ENCODE results near the gene MRPS15. TPM values are rescaled to one million over a fixed set of nuclear protein-coding genes. Genes with fewer than 3 reads are reported as not detected.
"Not testable (repeated sequence)": the region's sequence is repeated elsewhere in the genome, so short reads cannot be mapped to it uniquely, and the experiment has no call there.

The MRPS15 gene
- total RNA-seq, 1 donor from 2014 or later: 47.4 TPM

DNA sequence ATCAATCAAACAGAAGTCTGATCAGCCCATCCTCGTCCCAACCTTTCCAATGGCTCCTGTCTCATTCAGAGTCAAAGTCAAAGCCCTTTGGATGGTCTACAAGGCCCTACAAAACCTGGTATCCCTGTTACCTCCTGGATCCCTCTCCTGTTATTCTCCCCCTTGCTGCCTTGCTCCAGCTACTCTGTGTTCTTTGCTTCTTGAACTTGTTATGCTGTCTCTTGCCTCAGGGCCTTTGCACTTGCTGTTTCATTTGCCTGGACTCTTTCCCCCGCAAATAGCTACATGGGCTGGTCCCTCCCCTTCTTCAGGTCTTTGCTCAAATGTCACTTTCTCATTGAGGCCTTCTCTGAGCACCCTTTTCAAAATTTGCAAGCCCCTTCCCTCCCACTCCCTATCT is 19.9 kb upstream of the MRPS15 start:
- no peak for DNase-seq (ENCODE audit: low spot score)

DNA sequence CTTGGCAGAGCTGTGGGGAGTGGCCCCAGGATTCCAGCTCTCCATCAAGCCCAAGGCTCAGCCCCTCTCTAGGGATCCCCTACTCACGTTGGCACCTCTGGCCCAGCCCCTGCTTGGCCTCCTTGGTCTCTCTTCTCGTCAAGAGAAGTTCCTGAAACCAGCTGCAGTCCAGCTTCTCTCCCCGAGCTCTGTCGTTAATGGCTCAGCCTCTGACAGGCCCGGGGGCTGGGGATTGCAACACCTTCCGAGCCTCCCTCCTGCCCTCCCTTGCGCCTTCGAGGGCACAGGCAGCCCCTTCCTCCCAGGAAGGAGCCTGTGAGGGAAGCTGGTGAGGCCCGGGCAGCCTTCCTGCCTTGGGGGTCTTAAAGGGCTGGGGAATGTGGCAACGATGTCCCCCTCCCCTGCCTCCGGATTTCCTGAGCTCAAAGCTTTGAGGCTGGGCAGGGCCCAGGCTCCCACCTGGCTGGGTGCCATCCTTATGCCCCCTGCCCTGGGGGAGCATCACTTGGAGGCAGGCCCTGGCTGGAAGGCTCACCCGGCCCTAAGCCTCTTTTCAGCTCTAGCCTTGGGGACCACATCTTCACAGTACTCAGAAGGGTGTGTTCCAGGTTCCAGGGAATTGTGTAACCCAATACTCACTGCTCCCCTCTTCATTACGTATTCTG is 18.7 kb upstream of the MRPS15 start, which contains the start of gene CSF3R:
Gene CSF3R, minus strand, starts transcription at position 190 of the 665 bp plus-strand sequence. CDS start 3,417 bp downstream, outside the sequence.
- DNase-seq (ENCODE audit: low spot score): no peak

- DNase-seq (ENCODE audit: low spot score): no peak
These were observed 17.9 kb upstream of the MRPS15 start for GRCh38 chr1:36481771-36482723.

DNA sequence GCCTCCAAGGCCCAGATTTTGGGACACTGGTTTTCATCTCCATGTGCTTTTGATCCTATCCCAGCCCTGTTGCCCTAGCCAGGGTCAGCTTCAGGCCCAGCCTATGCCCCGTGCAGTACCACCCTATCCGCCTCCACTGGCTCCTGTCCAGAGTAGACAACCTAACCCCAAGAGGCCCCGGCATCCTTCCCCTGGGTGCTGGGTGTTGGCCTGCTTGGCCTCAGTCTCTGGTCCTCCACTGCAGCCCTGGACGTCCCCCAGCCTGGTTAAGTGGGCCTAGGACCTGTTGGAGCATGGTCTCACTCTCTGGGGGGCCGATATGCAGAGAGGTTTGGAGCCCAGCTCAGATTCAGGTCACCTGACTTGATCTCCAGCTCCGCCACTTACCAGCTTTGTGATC is 16.9 kb upstream of the MRPS15 start:
- no peak for DNase-seq (ENCODE audit: low spot score)

GRCh38 chr1:36480161-36480560 is 16.0 kb upstream of the MRPS15 start:
- no peak for DNase-seq (ENCODE audit: low spot score)

GRCh38 chr1:36479505-36480051 is 15.4 kb upstream of the MRPS15 start:
- no peak for DNase-seq (ENCODE audit: low spot score)

- not testable (repeated sequence) for DNase-seq (ENCODE audit: low spot score)
These were observed 13.4 kb upstream of the MRPS15 start for GRCh38 chr1:36477615-36478014.

DNA sequence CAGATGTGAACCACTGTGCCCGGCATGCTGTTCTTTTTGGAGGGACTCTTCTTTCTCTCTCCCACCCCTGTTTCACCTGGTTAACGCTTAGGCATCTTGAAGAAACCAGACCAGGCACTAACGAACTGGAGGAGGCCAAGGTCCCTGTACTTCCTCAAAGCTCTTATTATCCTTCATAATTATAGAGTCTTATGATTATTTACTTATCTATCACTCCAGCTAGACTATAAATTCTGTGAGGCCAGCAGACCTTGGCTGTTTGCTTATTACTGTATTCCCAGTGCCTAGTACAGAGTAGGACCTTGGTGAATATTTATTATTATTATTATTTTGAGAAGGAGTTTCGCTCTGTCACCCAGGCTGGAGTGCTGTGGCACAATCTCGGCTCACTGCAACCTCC is 12.8 kb upstream of the MRPS15 start:
- no peak for DNase-seq (ENCODE audit: low spot score)

- DNase-seq (ENCODE audit: low spot score): no peak
These were observed 11.9 kb upstream of the MRPS15 start for GRCh38 chr1:36475910-36476604.

DNA sequence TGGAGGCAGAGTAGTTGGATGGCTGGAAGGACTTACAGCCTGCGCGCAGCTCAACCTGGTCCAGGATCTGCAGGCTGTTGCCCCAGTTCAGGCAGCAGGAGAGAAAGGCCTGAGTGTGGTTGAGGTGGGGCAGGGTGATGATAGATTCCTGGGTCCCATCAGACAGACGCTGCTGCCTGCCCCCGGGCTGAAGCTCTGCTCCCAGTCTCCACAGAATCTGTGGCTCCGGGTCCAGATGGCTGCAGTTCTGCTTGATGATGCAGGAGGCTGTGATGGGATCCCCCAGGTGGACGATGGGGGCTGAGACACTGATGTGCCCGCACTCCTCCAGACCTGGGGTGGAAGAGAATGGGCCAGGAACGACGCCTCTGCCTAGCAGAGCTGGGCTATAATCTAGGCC is 11.2 kb upstream of the MRPS15 start:
- DNase-seq (ENCODE audit: low spot score): no peak

DNA sequence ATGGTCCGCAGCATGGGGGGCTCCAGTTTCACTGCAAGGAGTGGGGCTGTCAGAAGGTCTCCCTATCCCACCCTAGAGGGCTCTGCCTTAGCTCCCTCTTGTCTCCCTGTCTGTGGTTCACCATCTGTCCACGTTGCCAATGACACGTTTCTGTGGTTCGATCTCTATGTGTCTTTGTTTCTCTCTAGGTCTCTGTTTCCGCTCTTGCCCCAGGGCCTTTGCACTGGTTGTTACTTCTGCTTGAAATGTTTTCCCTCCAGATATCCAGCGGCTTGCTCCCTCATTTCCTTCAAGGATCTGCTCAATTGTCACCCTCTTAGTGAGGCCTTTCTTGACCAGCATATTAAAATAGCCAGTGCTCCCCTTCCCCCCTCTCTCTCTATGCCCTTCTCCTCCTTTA is 8.5 kb upstream of the MRPS15 start:
- no peak for DNase-seq (ENCODE audit: low spot score)

DNA sequence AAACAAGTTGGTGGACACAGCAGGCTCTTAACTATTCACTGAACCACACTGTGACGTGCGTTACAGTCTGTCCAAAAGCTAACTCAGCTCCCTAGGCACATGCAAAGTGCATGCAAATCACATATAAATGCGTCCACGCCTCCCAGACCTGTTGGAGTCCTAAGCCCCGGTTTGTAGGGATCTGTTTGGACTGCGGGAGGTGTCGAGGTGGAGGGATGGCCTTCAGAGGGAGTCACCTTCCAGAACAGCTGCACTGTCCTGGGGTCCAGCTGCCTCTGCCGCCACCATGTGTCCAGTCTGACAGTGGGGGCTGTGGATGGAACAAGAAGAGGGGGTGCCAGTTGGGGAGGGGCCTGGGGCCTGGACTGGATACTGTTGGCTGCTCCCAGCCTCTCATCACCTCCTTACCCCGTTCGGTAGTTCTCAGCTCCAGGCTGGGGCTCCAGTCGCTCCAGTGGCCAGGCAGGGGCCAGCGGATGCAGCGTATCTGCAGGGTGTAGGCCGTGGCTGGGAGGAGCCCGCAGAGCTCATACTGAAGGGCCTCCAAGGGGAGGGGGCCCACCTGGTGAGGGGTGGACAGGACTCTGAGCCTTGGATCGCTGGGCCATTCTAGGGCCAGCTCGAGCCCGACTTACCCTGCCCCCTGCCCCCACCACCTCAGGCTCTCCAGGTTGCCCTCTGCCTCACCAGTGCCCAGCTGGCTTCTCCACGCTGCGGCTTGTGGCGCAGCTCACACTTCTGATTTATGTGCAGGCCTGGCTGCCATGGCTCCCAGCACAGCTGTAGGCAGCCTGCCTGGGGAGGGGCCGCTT is 7.9 kb upstream of the MRPS15 start:
- DNase-seq (ENCODE audit: low spot score): no peak

DNA sequence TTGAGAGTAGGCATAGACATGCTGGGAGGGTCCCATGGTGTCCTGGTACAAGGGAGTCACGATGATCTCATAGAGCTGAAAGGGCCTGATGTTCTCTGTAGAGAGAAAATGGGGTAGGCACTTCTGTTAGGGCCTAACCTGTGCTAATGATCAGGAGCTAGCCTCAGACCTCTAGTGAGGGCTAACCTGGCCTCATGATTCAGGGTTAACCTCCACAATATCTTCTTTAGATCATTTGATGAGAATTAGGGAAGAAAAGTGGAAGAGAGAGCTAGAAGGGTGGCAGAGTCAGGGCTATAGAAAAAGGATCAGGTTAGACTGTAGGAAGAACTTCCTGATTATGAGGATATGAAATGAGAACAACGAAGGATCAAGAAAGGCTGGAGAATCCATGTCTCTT is 5.0 kb upstream of the MRPS15 start:
- DNase-seq (ENCODE audit: low spot score): no peak

DNA sequence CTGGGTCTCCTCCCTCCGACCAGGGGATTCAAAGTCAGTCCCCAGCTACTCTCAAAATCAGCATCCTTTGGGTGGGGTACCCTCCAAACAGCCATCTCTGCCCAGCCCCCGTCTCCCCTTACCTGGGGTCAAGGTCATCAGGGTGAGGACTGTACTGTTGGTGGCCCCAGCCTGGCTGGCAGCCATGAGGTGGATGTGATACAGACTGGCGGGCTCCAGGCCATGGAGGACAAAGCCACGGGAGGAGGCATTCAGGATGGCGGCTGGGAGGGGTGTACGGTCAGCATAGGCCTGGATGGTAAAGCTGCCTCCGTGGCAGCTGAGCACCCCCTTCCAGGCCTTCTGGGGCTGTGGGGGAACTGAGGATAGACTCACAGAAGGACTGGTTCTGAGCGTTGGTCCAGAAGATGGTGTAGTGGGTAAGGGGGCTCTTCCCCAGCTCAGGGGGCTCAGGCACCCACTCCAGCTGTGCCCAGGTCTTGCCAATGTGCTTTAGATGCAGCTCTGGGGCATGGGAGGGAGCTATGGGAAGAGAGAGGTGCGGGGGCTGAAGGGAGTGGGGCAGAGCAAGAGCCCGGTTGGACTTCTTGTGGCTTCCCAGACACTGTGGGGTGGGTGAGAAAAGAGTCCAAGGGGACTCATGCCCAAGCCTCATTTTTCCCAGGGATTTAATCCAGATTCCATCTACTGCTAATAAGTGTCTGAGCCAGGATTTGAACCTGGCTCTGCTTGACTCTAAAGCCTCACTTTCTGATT is 3.7 kb upstream of the MRPS15 start:
- DNase-seq (ENCODE audit: low spot score): no peak

DNA sequence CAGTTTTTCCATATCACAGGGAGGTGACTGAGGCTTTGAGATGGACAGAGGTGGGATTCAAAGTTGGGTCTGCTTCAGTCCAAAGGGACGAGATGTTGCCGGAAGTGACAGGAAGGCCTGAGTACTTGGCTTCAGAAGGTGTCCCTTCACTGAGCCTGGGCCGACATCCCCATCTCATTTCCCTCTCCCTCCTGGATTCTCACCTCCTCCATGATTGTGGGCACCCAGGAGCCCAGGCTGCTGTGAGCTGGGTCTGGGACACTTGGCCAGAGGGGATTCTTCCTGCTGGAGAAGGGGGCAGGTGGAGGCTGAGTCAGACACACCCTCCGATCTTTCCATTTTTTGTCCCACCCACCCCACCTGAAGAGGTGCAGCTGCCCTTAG is 2.8 kb upstream of the MRPS15 start:
- DNase-seq (ENCODE audit: low spot score): no peak

- DNase-seq (ENCODE audit: low spot score): no peak
These were observed 2.3 kb upstream of the MRPS15 start for GRCh38 chr1:36466370-36467026.

- no peak for DNase-seq (ENCODE audit: low spot score)
These were observed 1.7 kb upstream of the MRPS15 start for GRCh38 chr1:36465731-36466369.

- DNase-seq (ENCODE audit: low spot score): no peak
These were observed 615 bp upstream of the MRPS15 start for GRCh38 chr1:36464605-36465393.

- DNase-seq (ENCODE audit: low spot score): no peak
These were observed 751 bp downstream of the MRPS15 start for GRCh38 chr1:36463463-36463802.

All from mucosa of gallbladder (tissue), 1 donor.